ENCODE measurements around the gene ZACN.

Gene ZACN

GRCh38 chr17:76083536-76084182 is 4.7 kb downstream of the ZACN start:
- no peak for DNase-seq

- no peak for DNase-seq
Observed at GRCh38 chr17:76085066-76085730, 6.2 kb downstream of the ZACN start.

- no peak for DNase-seq
Observed at GRCh38 chr17:76085731-76086366, 6.9 kb downstream of the ZACN start.

GRCh38 chr17:76086384-76086783 is 7.4 kb downstream of the ZACN start:
- DNase-seq: no peak

GRCh38 chr17:76087531-76087930 is 8.5 kb downstream of the ZACN start:
- no peak for DNase-seq

GRCh38 chr17:76088041-76088867 is 9.3 kb downstream of the ZACN start:
- no peak for DNase-seq

GRCh38 chr17:76088868-76089576 is 10.0 kb downstream of the ZACN start:
- DNase-seq: no peak

GRCh38 chr17:76089680-76090516 is 10.9 kb downstream of the ZACN start:
- no peak for DNase-seq

GRCh38 chr17:76090517-76091129 is 11.6 kb downstream of the ZACN start:
- no peak for DNase-seq

- DNase-seq: peak in 1 of 4 experiments; percentile 22
Observed at GRCh38 chr17:76091526-76092286, 12.7 kb downstream of the ZACN start.

GRCh38 chr17:76092526-76093413 is 13.8 kb downstream of the ZACN start:
- no peak for DNase-seq

GRCh38 chr17:76094046-76094445 is 15.1 kb downstream of the ZACN start:
- no peak for DNase-seq

- DNase-seq: no peak
Observed at GRCh38 chr17:76095943-76096342, 17.0 kb downstream of the ZACN start.

GRCh38 chr17:76097716-76098295 is 18.8 kb downstream of the ZACN start:
- DNase-seq: no peak

- DNase-seq: no peak
Observed at GRCh38 chr17:76102944-76103273, 23.9 kb downstream of the ZACN start.

GRCh38 chr17:76103274-76104139 is 24.5 kb downstream of the ZACN start, which contains the start of gene EXOC7:
TSS of gene EXOC7 (minus strand) at chr17:76103787. CDS start at chr17:76103692, 95 bp downstream.
- peak; percentile 80 to 91 (median 86) for DNase-seq

- no peak for DNase-seq
Observed at GRCh38 chr17:76104140-76104895, 25.3 kb downstream of the ZACN start.

Measured in activated naive CD4-positive, alpha-beta T cell (primary cell).